Suprapubic skin (tissue), 4 donors: ENCODE data around the gene ASB18.

Experiments
- CTCF ChIP-seq, 2 donors: fragments of 200-600 bp in 1 of 2; fragments of 450-650 bp in 1 of 2; sonication (generic) in 1 of 2; IDR thresholded peaks; one replicate each; pipeline ENCODE4 v1.5.1; 2016 to 2019; ENCODE audit warnings: antibody characterized with exemption in 2 of 2, mild to moderate bottlenecking in 1 of 2, moderate library complexity in 1 of 2
- EP300 ChIP-seq: sonication (generic); formaldehyde crosslinking; IDR thresholded peaks from one replicate; pipeline ENCODE4 v1.6.1; 2017; ENCODE audit warnings: antibody characterized with exemption
- POLR2AphosphoS5 ChIP-seq, 3 donors: sonication (generic); formaldehyde crosslinking; IDR thresholded peaks; one replicate each; pipeline ENCODE4 v1.6.1; 2017; ENCODE audit warnings: antibody characterized with exemption in 3 of 3

DNA sequence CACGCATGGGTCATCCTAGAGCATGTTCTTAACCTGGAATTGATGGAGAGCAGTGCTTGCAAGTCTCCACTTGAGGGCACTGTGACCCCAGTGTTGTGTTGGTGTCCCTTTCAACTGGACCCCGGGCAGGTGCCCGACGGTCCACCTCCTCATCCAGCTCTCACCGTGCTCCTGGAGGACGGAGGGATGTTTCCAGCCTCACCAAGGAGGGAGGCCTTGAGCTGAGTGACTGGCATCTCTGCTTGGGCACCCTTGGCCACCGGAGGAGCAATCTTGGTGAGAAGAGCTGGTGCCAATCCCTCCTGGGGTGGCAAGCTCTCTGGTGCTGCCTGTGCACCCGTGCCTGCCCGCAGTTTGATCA is 45.4 kb upstream of the ASB18 start:
- TF ChIP-seq CTCF (IDR thresholded peaks at IDR 0.05) (no peak), EP300 (no peak), POLR2AphosphoS5 (IDR thresholded peaks at IDR 0.05) (no peak)
